HG03469 (cell line): ENCODE measurements around the gene PFKFB3.
A peak's percentile ranks its signal among the peaks of the same experiment; 100 is the strongest.
"Not testable (repeated sequence)": the region's sequence is repeated elsewhere in the genome, so short reads cannot be mapped to it uniquely, and the experiment has no call there.

Experiments
- ATAC-seq: cut with Tn5 transposase; IDR thresholded peaks from one replicate; pipeline ENCODE4 v1.9.1; 2021; ENCODE audit warnings: mild to moderate bottlenecking, moderate library complexity, moderate number of reproducible peaks; ENCODE audit not compliant: unreplicated experiment

The PFKFB3 gene

GRCh38 chr10:6202684-6203330, at the start of gene PFKFB3:
PFKFB3 (plus strand) TSS chr10:6202932; CDS start chr10:6203261, 329 bp downstream.
- peak; percentile 58 for ATAC-seq

DNA sequence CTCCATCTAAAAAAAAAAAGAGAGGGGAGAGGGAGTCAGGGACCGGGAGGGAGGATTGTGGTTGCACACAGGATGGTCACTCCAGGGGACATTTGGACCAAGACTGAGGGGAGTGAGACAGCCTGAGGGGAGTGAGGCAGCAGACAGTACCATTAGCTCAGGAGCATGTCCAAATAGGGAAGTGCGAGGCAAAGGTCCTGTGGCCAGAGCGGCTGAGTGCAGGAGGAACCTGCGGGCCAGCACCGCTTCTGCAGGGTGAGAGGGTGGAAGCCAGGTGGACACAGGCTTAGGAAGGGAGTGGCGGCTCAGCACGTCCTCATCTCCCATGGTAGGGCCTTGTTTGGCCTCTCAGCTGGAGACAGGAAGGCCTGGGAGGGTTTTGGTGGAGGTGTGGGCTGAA, 48.9 kb upstream of the PFKFB3 start:
- ATAC-seq, result no peak

- ATAC-seq, result no peak
Observed at GRCh38 chr10:6154566-6154965, 48.2 kb upstream of the PFKFB3 start.

DNA sequence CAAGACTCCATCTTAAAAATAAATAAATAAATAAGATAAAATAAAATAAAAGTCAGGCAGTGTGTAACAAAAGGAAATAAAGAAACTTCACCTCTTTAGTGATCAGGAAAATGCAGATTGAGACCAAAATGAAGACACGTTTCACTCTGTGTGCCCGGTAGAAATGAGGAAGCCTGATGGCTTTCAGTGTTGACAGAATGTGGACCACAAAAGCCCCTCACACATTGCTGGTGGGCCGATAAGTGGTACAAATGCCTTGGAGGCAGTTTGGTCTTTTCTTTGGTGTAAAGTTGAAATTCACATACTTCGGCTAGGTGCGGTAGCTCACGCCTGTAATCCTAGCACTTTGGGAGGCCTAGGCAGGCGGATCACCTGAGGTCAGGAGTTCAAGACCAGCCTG, 44.5 kb upstream of the PFKFB3 start:
- no peak for ATAC-seq

DNA sequence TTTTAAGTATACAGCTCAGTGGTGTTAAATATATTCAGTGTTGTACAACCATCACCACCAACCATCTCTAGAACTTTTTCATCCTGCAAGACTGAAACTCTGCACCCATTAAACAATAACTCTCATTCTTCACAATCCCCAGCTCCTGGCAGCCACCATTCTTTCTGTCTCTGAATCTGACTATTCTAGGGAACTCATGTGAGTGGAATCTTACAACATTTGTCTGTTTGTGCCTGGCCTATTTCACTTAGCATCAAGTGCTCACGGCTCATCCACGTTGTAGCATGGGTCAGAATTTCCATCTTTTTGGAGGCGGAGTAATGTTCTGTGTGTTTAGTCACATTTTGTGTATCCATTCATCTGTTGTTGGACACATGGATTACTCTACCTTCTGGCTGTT, 40.8 kb upstream of the PFKFB3 start:
- no peak for ATAC-seq

DNA sequence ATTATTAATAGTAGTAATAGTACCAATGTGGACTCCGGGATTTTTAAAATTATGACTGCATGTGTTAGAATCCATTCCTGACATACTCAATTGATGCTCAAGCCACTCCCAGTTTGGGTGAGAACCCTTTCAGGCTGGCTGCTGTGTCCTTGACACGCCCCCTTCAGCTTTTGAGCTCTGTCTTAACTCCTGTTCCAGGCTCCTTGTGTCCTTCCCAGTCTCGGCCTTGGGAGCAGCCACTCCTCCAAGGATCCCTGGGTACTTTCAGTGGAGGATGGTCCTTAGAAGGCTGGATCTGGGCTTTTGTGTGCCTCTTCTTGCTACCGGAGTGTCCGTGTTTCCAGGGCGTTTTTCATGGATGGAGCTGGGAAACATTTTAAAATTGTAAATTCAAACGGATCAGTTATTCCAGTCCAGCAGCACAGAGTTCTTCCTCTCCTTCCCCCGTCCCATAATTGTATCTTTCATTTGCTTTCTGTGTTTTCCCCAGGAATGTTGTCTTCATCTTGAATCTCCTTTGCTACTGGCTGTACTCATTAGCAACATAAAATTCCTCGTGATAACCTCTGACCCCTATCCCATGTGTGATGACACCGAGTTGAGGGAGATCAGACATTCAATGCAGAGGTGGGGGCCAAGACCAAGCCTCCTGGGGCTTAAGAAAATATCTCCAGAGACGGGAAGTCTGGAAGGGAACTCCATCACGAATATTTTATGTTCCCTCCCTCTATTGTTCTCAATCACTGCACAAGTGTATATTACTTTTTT, 40.0 kb upstream of the PFKFB3 start:
- ATAC-seq, result no peak

- peak; percentile 84 for ATAC-seq
Observed at GRCh38 chr10:6163364-6164270, 39.1 kb upstream of the PFKFB3 start.

DNA sequence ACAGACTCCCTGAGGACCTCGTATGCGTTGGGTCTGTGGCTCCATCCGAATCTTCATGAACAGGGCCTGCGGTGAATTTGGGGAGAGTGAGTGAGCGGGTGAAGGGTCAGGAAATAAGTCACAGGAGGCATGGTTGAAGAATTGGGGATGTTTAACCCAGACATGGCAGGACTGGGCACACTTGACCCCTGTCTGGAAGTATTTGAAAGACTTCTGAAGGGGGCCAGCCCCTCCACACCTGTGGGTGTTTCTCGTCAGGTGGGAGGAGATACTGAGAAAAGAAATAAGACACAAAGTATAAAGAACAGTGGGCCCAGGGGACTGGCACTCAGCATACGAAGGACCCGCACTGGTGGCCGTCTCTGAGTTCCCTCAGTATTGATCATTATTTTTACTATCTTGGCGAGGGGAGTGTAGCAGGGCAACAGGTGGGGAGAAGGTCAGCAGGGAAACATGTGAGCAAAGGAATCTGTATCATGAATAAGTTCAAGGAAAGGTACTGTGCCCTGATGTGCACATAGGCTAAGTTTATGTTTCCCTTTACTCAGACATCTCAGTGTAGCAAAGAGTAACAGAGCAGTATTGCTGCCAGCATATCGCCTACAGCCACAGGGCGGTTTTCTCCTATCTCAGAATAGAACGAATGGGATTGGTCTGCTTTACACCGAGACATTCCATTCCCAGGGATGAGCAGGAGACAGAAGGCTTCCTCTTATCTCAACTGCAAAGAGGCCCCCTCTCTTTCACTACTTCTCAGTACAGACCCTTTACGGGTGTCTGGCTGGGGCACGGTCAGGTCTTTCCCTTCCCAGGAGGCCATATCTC, 38.2 kb upstream of the PFKFB3 start:
- ATAC-seq, result no peak

DNA sequence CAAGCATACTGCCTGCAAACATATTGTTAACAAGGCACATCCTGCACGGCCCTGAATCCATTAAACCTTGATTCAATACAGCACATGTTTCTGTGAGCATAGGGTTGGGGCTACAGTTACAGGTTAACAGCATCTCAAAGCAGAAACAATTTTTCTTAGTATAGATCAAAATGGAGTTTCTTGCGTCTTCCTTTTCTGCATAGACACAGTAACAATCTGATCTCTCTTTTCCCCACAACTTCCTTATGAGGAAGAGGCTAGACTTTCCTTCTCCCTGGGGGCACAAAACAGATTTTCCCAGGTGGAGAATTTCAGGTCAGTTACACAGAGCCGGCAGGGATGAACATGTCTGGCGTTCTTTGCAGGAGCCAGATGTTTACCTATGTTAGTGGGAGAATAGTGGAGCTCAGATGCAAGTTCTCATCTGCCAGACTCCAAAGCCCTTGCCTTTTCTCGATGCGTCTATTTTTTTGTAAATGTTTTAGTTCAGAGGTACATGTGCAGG, 37.5 kb upstream of the PFKFB3 start:
- ATAC-seq, result no peak

DNA sequence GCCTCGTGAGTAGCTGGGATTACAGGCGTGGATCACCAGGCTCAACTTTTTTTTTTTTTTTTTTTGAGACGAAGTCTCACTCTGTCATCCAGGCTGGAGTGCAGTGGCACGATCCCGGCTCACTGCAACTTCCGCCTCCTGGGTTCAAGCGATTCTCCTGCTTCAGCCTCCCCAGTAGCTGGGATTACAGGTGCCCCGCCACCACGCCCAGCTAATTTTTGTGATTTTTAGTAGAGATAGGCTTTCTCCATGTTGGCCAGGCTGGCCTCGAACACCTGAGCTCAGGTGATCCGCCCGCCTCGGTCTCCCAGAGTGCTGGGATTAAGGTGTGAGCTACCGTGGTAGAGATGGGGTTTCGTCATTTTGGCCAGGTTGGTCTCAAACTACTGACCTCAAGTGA, 36.8 kb upstream of the PFKFB3 start:
- not testable (repeated sequence) for ATAC-seq

GRCh38 chr10:6167456-6167855, 35.3 kb upstream of the PFKFB3 start:
- ATAC-seq, result no peak

- ATAC-seq, result no peak
Observed at GRCh38 chr10:6168084-6168483, 34.6 kb upstream of the PFKFB3 start.

DNA sequence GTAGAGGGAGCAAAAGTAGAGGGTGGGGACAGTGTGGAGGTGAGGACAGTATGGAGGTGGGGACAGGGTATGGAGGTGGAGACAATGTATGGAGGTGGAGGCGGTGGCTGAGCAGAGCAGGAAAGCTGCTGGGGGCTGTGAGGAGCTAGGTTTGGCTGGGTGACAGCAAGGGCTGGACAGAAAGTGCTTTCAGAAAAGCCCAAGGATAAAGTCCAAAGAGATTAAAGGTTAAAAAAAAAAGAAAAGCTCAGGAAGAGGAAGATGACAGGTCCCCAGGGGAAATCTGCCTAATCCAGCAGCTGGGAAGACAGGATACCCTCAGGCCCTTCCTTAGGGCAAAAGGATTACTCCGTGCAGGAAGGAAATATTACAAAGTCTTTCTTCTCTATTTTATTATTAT, 32.1 kb upstream of the PFKFB3 start:
- no peak for ATAC-seq

GRCh38 chr10:6171881-6172695, 30.6 kb upstream of the PFKFB3 start:
- no peak for ATAC-seq

- ATAC-seq, result no peak
Observed at GRCh38 chr10:6173203-6173602, 29.5 kb upstream of the PFKFB3 start.

DNA sequence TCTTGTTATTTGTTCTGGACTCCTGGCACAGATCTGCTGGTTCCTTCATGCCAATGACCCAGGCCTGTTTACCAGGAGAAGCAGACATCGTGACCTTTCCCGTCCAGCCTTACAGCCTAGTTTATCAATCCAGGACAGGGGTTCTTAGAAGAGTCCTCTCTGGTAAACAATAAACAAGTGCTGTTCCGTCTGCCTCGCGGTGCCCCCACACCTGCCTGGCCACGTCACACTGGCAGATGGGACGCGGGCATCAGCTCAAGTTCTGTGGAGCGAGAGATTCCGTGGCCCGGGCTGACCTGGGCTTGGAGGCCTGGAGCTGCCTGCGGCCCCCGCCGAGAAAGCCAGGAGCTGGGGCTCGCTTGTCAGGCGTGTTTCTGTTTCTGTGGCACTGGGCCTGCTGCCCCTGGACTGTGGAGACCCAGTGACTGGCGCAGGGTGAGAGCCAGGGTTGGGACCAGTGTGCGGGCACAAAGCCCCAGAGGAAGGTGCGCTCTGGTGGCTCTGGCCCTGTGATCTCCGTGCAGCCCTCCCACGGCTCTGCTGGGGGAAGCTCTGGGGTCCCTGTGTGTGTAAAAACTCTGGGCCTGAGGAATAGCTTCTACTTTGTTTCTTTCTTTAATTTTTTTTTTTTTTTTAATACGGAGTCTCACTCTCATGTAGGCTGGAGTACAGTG, 28.4 kb upstream of the PFKFB3 start:
- ATAC-seq, result no peak

DNA sequence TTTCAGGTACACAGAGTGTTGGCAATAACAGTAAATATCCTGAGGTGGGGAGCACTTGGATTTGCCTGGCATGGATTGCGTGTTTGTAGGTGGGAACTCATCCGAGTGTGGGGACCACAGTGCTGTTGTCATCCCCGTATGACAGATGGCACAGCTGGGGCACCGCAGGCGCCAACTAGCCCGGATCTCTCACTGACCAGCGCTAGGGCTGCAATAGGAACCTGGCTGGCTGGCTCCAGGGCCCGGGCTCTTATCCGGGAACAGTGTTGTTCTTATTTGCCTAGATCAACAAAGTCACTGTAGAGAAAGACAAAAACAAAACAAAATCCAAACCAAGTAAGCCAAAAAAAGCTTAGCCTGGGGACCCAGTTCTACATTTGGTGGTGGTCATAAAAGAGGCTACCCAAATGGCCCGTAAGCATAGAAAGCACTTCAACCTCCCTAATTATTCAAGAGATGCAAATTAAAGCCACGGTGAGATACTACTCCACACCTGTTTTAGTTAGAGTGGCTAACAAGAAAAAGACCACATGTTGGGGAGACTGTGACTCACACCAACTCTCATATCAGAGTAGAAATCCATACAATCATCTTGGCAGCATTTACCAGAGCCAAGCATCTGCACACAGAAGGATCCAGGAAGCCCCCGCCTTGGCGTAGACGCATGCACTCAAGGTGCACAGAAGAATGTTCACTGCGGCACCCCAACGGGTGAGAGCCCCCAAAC, 27.2 kb upstream of the PFKFB3 start:
- ATAC-seq, result no peak

GRCh38 chr10:6176691-6177231, 26.0 kb upstream of the PFKFB3 start:
- ATAC-seq, result no peak
